GM12878 (cell line): ENCODE data around the gene HOXC13.

ENCODE experiments used
- BACH1 ChIP-seq: fragments of 450-650 bp; IDR thresholded peaks from 2 replicates; pipeline ENCODE4 v1.6.1; 2017; ENCODE audit warnings: mild to moderate bottlenecking, borderline replicate concordance
- EZH2 ChIP-seq: IDR thresholded peaks from 2 replicates; pipeline ENCODE4 v1.6.1; 2012; ENCODE audit warnings: low read depth, mild to moderate bottlenecking, control low read depth, inconsistent platforms, low read length, borderline replicate concordance; ENCODE audit not compliant: control insufficient read depth
- HCFC1 ChIP-seq: fragments of 150-350 bp; IDR thresholded peaks from 2 replicates; pipeline ENCODE4 v1.6.1; 2014; ENCODE audit warnings: low read length
- JUND ChIP-seq: IDR thresholded peaks from 2 replicates; pipeline ENCODE4 v1.6.1; 2012; ENCODE audit warnings: low read depth, mild to moderate bottlenecking, low read length, improper control_type of control experiment, moderate library complexity
- NBN ChIP-seq: fragments of 450-650 bp; IDR thresholded peaks from 2 replicates; pipeline ENCODE4 v1.6.1; 2016
- PKNOX1 ChIP-seq: fragments of 450-650 bp; IDR thresholded peaks from 2 replicates; pipeline ENCODE4 v1.6.1; 2016; ENCODE audit warnings: mild to moderate bottlenecking
- POLR2A ChIP-seq: IDR thresholded peaks from 2 replicates; pipeline ENCODE4 v1.6.1; 2011; ENCODE audit warnings: low read depth, mild to moderate bottlenecking, low read length
- RFX5 ChIP-seq: IDR thresholded peaks from 2 replicates; pipeline ENCODE4 v1.6.1; 2011; ENCODE audit warnings: low read depth, low read length, improper control_type of control experiment
- ZNF207 ChIP-seq: fragments of 450-650 bp; IDR thresholded peaks from 2 replicates; pipeline ENCODE4 v1.6.1; 2014; ENCODE audit warnings: antibody characterized with exemption, mild to moderate bottlenecking, borderline replicate concordance
- TF ChIP-seq, protein P1 (sequence below), 3 experiments: IDR thresholded peaks in 2 of 3; conservative IDR thresholded peaks in 1 of 3; 2 replicates each; pipeline ENCODE4 v1.5.1; 2011; ENCODE audit warnings: low read depth in 3 of 3, low read length in 3 of 3, mild to moderate bottlenecking in 3 of 3, control low read depth in 2 of 3, moderate library complexity in 2 of 3, inconsistent platforms in 1 of 3, mixed read lengths in 1 of 3; ENCODE audit not compliant: control insufficient read depth in 2 of 3, insufficient read depth in 1 of 3; ENCODE audit errors: extremely low read depth in 1 of 3

DNA sequence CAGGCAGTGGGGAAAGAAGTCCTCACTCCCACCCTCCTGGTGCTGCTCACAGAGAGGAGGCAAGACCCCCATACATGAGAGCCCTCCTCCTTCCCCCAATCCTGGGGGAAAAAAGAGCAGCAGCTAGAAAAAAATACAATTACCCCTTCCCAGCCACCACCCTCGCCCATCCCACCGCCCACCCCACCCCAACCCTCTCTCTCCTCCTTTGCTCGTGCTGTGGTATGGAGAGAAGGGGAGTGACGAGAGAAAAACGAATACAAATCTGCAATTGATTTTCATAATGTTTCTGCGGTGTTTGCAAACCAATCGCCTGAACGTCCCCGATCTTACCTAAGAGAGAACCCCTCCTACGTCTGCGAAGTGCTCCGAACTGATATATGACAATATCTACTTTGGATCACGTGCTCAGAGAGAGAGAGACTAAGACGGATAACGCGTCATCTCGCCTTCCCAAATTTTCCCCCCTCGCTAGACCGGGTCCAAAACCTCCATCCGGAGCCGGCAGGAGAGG, 34.1 kb downstream of the HOXC13 start, which contains the start of gene HOXC11:
- TF ChIP-seq ZNF207 (no peak), PKNOX1 (no peak), EZH2 (0 out of 2 replicates have a peak, but pooled peaks have one; percentile 34), HCFC1 (no peak), POLR2A (no peak), BACH1 (no peak), JUND (no peak), RFX5 (no peak), NBN (no peak)
- TF ChIP-seq, protein P1, sequence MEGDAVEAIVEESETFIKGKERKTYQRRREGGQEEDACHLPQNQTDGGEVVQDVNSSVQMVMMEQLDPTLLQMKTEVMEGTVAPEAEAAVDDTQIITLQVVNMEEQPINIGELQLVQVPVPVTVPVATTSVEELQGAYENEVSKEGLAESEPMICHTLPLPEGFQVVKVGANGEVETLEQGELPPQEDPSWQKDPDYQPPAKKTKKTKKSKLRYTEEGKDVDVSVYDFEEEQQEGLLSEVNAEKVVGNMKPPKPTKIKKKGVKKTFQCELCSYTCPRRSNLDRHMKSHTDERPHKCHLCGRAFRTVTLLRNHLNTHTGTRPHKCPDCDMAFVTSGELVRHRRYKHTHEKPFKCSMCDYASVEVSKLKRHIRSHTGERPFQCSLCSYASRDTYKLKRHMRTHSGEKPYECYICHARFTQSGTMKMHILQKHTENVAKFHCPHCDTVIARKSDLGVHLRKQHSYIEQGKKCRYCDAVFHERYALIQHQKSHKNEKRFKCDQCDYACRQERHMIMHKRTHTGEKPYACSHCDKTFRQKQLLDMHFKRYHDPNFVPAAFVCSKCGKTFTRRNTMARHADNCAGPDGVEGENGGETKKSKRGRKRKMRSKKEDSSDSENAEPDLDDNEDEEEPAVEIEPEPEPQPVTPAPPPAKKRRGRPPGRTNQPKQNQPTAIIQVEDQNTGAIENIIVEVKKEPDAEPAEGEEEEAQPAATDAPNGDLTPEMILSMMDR (IDR thresholded peaks at IDR 0.05 in 2 of 3, conservative IDR thresholded peaks at IDR 0.05 in 1 of 3; ENCODE audit: control insufficient read depth in 2 of 3, extremely low read depth in 1 of 3, insufficient read depth in 1 of 3, low read depth in 3 of 3, low read length in 3 of 3): no peak
